Measurements from ENCODE around the gene PDE5A. TPM values are rescaled to one million over a fixed set of nuclear protein-coding genes. Genes with fewer than 3 reads are reported as not detected.

PDE5A gene
- total RNA-seq, 1 experiment from 2014 or later: 114 TPM

GRCh38 chr4:119564106-119564505 lies 64.5 kb downstream of the PDE5A start:
- TF ChIP-seq REST (IDR thresholded peaks at IDR 0.05; ENCODE audit: insufficient read depth in 1 of 2, low read depth in 2 of 2, low read length in 1 of 2) (no peak), POLR2AphosphoS5 (IDR thresholded peaks at IDR 0.05; ENCODE audit: low read depth, low read length) (no peak), CTCF (IDR thresholded peaks at IDR 0.05) (no peak), TCF7L2 (IDR thresholded peaks at IDR 0.05; ENCODE audit: low read depth, low read length) (no peak)
- Histone ChIP-seq H3K27ac (ENCODE audit: low read length) (no peak overlapping the region), H3K4me1 (ENCODE audit: control insufficient read depth, insufficient read depth, low read length) (no peaks in the 10 kb centered on the region), H3K27me3 (ENCODE audit: control insufficient read depth, insufficient read depth, low read length) (no peaks in the 10 kb centered on the region), H3K9me3 (ENCODE audit: control insufficient read depth, insufficient read depth, low read depth, low read length) (peaks cover 14% of the 10 kb centered on the region; the same call in 1 of the 2 replicates), H3K36me3 (ENCODE audit: control insufficient read depth, insufficient read depth, low read length) (peaks cover 50% of the 10 kb centered on the region), H3K4me3 (ENCODE audit: low read depth in 2 of 2, low read length in 2 of 2) (no peak overlapping the region)
- intact Hi-C loops (cut with micrococcal nuclease; ENCODE audit: unreplicated experiment) (no loop called here), in situ Hi-C loops (cut with HindIII; ENCODE audit: low pct_unique_long_range_greater_than_20kb, low sequenced_read_pairs) (no loop called here)
- ChIA-PET POLR2A (no interaction called here), CTCF (no interaction called here)
- DNase-seq (ENCODE audit: low read depth, low spot score) (no peak), ATAC-seq (no peak)
- no TSS peak for BruUV-seq (replicated peaks)

GRCh38 chr4:119559044-119559647 lies 69.5 kb downstream of the PDE5A start:
- H3K4me1 ChIP-seq (ENCODE audit: control insufficient read depth, insufficient read depth, low read length): no peaks in the 10 kb centered on the region
- DNase-seq (ENCODE audit: low read depth, low spot score): peak; percentile 15
- no peak for TF ChIP-seq POLR2AphosphoS5 (IDR thresholded peaks at IDR 0.05; ENCODE audit: low read depth, low read length)
- TF ChIP-seq REST (IDR thresholded peaks at IDR 0.05; ENCODE audit: insufficient read depth in 1 of 2, low read depth in 2 of 2, low read length in 1 of 2): no peak
- no peak for TF ChIP-seq TCF7L2 (IDR thresholded peaks at IDR 0.05; ENCODE audit: low read depth, low read length)
- TF ChIP-seq SIN3A (IDR thresholded peaks at IDR 0.05; ENCODE audit: borderline replicate concordance, insufficient read depth, low read depth, low read length): no peak
- peak; percentile 44; the same call in 1 of the 2 replicates for TF ChIP-seq CTCF (IDR thresholded peaks at IDR 0.05)
- ChIA-PET POLR2A (no interaction called here), CTCF (interaction anchor here (0.6 kb wide), 2 partner anchors 63 to 170 kb away, joined by 4 read pairs; no protein-coding TSS in a partner anchor)
- no peak overlapping the region for H3K4me3 ChIP-seq (ENCODE audit: low read depth in 2 of 2, low read length in 2 of 2)
- H3K27ac ChIP-seq (ENCODE audit: low read length): no peak overlapping the region
- BruUV-seq (replicated peaks): TSS peak; percentile 10
- H3K36me3 ChIP-seq (ENCODE audit: control insufficient read depth, insufficient read depth, low read length): peaks cover 48% of the 10 kb centered on the region
- no peaks in the 10 kb centered on the region for H3K27me3 ChIP-seq (ENCODE audit: control insufficient read depth, insufficient read depth, low read length)
- H3K9me3 ChIP-seq (ENCODE audit: control insufficient read depth, insufficient read depth, low read depth, low read length): peaks cover under 1% of the 10 kb centered on the region; the same call in 1 of the 2 replicates
- intact Hi-C loops (cut with micrococcal nuclease; ENCODE audit: unreplicated experiment): loop anchor here (5.0 to 10.0 kb wide), 2 partner anchors 68 to 496 kb away; partner anchors contain the start of gene PDE5A
- in situ Hi-C loops (cut with HindIII; ENCODE audit: low pct_unique_long_range_greater_than_20kb, low sequenced_read_pairs): no loop called here
- ATAC-seq: no peak
